Erythroblast (primary cell): Measurements from ENCODE around the gene SNAP91.

ENCODE experiments used
- GATA1 ChIP-seq: IDR thresholded peaks from 2 replicates; pipeline ENCODE4 v1.6.1; 2011; ENCODE audit warnings: low read depth, mild to moderate bottlenecking, control low read depth, low read length, moderate library complexity
- POLR2A ChIP-seq: IDR thresholded peaks from 2 replicates; pipeline ENCODE4 v1.6.1; 2011; ENCODE audit warnings: mild to moderate bottlenecking, low read length

DNA sequence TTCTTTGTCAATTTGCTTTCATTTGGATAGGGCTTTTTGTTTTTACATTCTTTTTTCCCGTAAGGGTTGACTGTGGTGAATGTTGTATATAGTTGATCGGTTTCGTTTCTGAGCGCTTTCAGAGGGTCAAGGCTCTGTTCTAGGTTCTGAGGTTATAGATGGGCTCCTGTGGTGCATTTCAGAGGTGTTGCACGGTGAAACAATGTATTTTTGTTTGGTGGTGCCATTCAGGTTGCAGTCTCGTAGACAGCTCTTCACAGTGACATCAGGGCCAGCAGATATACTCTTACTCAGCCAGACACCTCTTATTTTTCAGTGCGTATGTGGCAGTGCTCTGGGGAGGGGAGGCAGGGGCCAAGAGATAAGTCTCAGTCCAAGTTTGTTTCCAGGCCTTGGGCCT is 72.1 kb downstream of the SNAP91 start:
- TF ChIP-seq POLR2A (no peak), GATA1 (no peak)
